Measurements from ENCODE around the gene VPS52. TPM values are rescaled to one million over a fixed set of nuclear protein-coding genes. Genes with fewer than 3 reads are reported as not detected.

Gene VPS52
- total RNA-seq, 4 donors from 2014 or later, result 37.7 to 46.5 (median 45.2) TPM

DNA sequence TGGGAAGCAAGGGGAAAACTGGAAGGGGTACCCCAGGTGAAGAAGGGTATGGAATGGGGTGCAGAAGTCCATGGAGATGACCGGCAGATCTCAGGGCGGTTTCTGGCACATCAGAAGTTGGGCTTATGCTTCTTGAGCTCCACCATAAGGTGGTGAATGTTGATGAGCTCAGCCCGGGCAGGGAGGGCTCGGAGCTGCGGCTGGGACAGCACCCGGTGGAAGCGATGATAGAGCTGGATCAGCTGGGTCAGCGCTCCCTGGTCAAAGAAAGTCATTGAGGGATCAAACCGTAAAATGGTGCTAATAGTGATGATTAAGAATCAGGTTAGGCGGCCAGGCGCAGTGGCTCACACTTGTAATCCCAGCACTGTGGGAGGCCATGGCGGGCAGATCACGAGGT lies 20.9 kb downstream of the VPS52 start:
- DNase-seq (ENCODE audit: low spot score in 2 of 2), result no peak
- 89 to 97% methylated on average over 13 of the region's 13 CpGs for WGBS, 2 donors
- Histone ChIP-seq H3K4me3 (no peak overlapping the region), H3K27ac (peak overlapping the region in 2 of 4 donors; percentile 89 to 98), H3K36me3 (peaks cover 0 to 22% (median 0%) of the 10 kb centered on the region in 3 donors), H3K27me3 (no peaks in the 10 kb centered on the region), H3K4me1 (peaks cover 0 to 29% (median 17%) of the 10 kb centered on the region in 4 donors), H3K9me3 (no peaks in the 10 kb centered on the region)
- TF ChIP-seq POLR2A (IDR thresholded peaks at IDR 0.05) (no peak), EP300 (IDR thresholded peaks at IDR 0.05) (no peak)
- TF ChIP-seq, protein P1, sequence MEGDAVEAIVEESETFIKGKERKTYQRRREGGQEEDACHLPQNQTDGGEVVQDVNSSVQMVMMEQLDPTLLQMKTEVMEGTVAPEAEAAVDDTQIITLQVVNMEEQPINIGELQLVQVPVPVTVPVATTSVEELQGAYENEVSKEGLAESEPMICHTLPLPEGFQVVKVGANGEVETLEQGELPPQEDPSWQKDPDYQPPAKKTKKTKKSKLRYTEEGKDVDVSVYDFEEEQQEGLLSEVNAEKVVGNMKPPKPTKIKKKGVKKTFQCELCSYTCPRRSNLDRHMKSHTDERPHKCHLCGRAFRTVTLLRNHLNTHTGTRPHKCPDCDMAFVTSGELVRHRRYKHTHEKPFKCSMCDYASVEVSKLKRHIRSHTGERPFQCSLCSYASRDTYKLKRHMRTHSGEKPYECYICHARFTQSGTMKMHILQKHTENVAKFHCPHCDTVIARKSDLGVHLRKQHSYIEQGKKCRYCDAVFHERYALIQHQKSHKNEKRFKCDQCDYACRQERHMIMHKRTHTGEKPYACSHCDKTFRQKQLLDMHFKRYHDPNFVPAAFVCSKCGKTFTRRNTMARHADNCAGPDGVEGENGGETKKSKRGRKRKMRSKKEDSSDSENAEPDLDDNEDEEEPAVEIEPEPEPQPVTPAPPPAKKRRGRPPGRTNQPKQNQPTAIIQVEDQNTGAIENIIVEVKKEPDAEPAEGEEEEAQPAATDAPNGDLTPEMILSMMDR (IDR thresholded peaks at IDR 0.05), result no peak

- TF ChIP-seq EP300 (IDR thresholded peaks at IDR 0.05), result no peak
- TF ChIP-seq POLR2A (IDR thresholded peaks at IDR 0.05), result no peak
- TF ChIP-seq, protein P1 (IDR thresholded peaks at IDR 0.05), result no peak
- Histone ChIP-seq H3K9me3 (no peaks in the 10 kb centered on the region), H3K4me3 (peak overlapping the region; percentile 42 to 68 (median 46)), H3K4me1 (peaks cover 0 to 29% (median 17%) of the 10 kb centered on the region in 4 donors), H3K27ac (peak overlapping the region; percentile 78 to 98 (median 93)), H3K36me3 (peaks cover 0 to 19% (median 0%) of the 10 kb centered on the region in 3 donors), H3K27me3 (no peaks in the 10 kb centered on the region)
- DNase-seq (ENCODE audit: low spot score in 2 of 2), result no peak
- WGBS, 2 donors, result 13 to 20% methylated on average over 15 of the region's 15 CpGs
These were observed 21.7 kb downstream of the VPS52 start for GRCh38 chr6:33249732-33250630.

GRCh38 chr6:33248932-33249731 lies 22.5 kb downstream of the VPS52 start:
- TF ChIP-seq, protein P1 (IDR thresholded peaks at IDR 0.05), result peak; percentile 16 to 45 (median 25)
- TF ChIP-seq POLR2A (IDR thresholded peaks at IDR 0.05) (peak; percentile 62 to 74), EP300 (IDR thresholded peaks at IDR 0.05) (peak; percentile 55 to 90)
- WGBS, 2 donors, result 1% methylated on average over 48 to 58 of the region's 58 CpGs
- H3K27ac ChIP-seq, result peak overlapping the region; percentile 88 to 98 (median 93)

GRCh38 chr6:33248643-33248931 lies 23.1 kb downstream of the VPS52 start:
- TF ChIP-seq EP300 (IDR thresholded peaks at IDR 0.05) (no peak), POLR2A (IDR thresholded peaks at IDR 0.05) (no peak)
- TF ChIP-seq, protein P1 (IDR thresholded peaks at IDR 0.05), result peak in 2 of 5 experiments; percentile 25 to 29
- no peak for DNase-seq (ENCODE audit: low spot score in 2 of 2)
- Histone ChIP-seq H3K27me3 (no peaks in the 10 kb centered on the region), H3K9me3 (no peaks in the 10 kb centered on the region), H3K36me3 (peaks cover 0 to 11% (median 0%) of the 10 kb centered on the region in 3 donors), H3K27ac (peak overlapping the region; percentile 88 to 98 (median 93)), H3K4me3 (peak overlapping the region; percentile 42 to 68 (median 46)), H3K4me1 (peaks cover 0 to 29% (median 17%) of the 10 kb centered on the region in 4 donors)
- 0 to 2% methylated on average over 18 of the region's 18 CpGs for WGBS, 2 donors

More at GRCh38 chr6:33248932-33249731, 22.5 kb downstream of the VPS52 start:
- H3K27me3 ChIP-seq, result no peaks in the 10 kb centered on the region
- DNase-seq (ENCODE audit: low spot score in 2 of 2), result peak; percentile 94 to 96
- H3K4me1 ChIP-seq, result peaks cover 0 to 29% (median 17%) of the 10 kb centered on the region in 4 donors
- H3K36me3 ChIP-seq, result peaks cover 0 to 11% (median 0%) of the 10 kb centered on the region in 3 donors
- H3K4me3 ChIP-seq, result peak overlapping the region; percentile 42 to 68 (median 46)
- no peaks in the 10 kb centered on the region for H3K9me3 ChIP-seq
